Measurements from ENCODE around the gene DUOX1. TPM values are rescaled to one million over a fixed set of nuclear protein-coding genes. Genes with fewer than 3 reads are reported as not detected.
"Not testable (repeated sequence)": the region's sequence is repeated elsewhere in the genome, so short reads cannot be mapped to it uniquely, and the experiment has no call there.

Gene DUOX1
- total and polyA plus RNA-seq, 2 donors, result 0.61 to 4.3 TPM

DNA sequence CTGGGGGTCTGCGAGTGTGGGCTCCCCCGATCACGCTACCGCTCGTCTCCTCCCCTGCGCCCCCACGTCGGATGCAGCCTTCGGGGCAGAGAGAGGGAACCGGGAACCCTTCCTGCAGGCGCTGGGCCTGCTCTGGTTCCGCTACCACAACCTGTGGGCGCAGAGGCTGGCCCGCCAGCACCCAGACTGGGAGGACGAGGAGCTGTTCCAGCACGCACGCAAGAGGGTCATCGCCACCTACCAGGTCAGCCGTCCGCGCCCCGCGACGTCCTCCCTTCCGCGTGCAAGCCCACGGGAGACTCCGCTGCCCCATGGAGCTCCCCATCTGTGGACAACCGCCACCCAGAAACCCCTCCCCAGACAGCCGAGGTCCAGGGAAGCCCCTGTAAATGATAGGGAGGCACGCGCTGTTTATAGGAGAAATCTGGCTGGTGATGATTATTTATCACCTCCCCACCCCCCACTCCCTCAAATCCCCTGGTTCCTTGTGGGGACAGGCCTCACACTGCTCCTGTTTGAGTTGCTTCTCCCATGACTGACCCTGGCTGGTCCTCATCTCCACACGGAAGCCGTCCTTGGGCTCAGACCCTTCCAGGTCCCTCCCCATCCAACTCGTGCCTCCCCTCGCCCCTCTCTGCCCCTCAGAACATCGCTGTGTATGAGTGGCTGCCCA is 6.0 kb downstream of the DUOX1 start:
- not testable (repeated sequence) for DNase-seq (ENCODE audit: low read depth in 6 of 9, low spot score in 9 of 9); H3K9me3 ChIP-seq (ENCODE audit: control insufficient read depth in 2 of 2, insufficient read depth in 1 of 2, low read length in 1 of 2); H3K4me1 ChIP-seq (ENCODE audit: control insufficient read depth in 2 of 2, insufficient read depth in 2 of 2, low read length in 2 of 2); H3K36me3 ChIP-seq (ENCODE audit: control insufficient read depth in 2 of 2, insufficient read depth in 2 of 2, low read length in 1 of 2); H3K27ac ChIP-seq (ENCODE audit: low read depth in 1 of 2, low read length in 1 of 2); H3K4me3 ChIP-seq (ENCODE audit: low read length in 2 of 2)
- peaks cover 21 to 71% of the 10 kb centered on the region in 2 donors for H3K27me3 ChIP-seq (ENCODE audit: control insufficient read depth in 2 of 2, insufficient read depth in 1 of 2, low read length in 1 of 2)
- WGBS, result 26% methylated on average over 10 of the region's 37 CpGs

DNA sequence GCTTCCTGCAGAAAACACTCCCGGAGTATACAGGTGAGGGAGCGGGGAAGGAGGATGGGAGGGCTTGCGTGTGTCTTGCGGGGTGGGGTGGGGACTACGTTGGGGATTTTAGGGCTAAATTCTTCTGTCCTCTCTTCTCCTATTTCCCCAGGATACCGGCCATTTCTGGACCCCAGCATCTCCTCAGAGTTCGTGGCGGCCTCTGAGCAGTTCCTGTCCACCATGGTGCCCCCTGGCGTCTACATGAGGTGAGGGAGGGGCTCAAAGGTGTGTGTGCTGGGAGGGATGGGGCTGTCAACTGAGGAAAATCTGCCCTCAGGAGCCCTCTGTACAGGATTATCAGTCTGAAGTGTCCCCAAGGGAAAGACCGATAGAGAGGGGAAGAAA is 6.6 kb downstream of the DUOX1 start:
- DNase-seq (ENCODE audit: low read depth in 6 of 9, low spot score in 9 of 9), result no peak
- Histone ChIP-seq H3K27me3 (ENCODE audit: control insufficient read depth in 2 of 2, insufficient read depth in 1 of 2, low read length in 1 of 2) (peaks cover 21 to 66% of the 10 kb centered on the region in 2 donors), H3K36me3 (ENCODE audit: control insufficient read depth in 2 of 2, insufficient read depth in 2 of 2, low read length in 1 of 2) (no peaks in the 10 kb centered on the region), H3K4me3 (ENCODE audit: low read length in 2 of 2) (no peak overlapping the region), H3K4me1 (ENCODE audit: control insufficient read depth in 2 of 2, insufficient read depth in 2 of 2, low read length in 2 of 2) (no peaks in the 10 kb centered on the region), H3K27ac (ENCODE audit: low read depth in 1 of 2, low read length in 1 of 2) (no peak overlapping the region), H3K9me3 (ENCODE audit: control insufficient read depth in 2 of 2, insufficient read depth in 1 of 2, low read length in 1 of 2) (no peaks in the 10 kb centered on the region)
- 21% methylated on average over 10 of the region's 10 CpGs for WGBS

DNA sequence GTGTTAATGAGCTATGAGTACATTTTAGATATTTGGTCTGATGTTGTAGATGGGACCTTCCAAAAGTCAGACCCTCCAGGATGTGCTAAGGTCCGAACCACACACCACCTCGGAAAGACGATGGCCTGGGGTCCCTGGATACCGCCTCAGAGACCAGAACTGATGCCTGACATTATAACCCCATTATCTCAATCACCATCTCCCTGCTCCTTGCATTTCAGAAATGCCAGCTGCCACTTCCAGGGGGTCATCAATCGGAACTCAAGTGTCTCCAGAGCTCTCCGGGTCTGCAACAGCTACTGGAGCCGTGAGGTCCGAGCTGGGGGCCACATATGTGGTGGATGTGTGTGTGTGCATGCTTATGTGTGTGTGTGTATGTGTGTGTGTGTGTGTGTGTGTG is 7.9 kb downstream of the DUOX1 start:
- Histone ChIP-seq H3K36me3 (ENCODE audit: control insufficient read depth in 2 of 2, insufficient read depth in 2 of 2, low read length in 1 of 2) (no peaks in the 10 kb centered on the region), H3K4me3 (ENCODE audit: low read length in 2 of 2) (no peak overlapping the region), H3K9me3 (ENCODE audit: control insufficient read depth in 2 of 2, insufficient read depth in 1 of 2, low read length in 1 of 2) (no peaks in the 10 kb centered on the region), H3K27ac (ENCODE audit: low read depth in 1 of 2, low read length in 1 of 2) (no peak overlapping the region), H3K27me3 (ENCODE audit: control insufficient read depth in 2 of 2, insufficient read depth in 1 of 2, low read length in 1 of 2) (peaks cover 21 to 53% of the 10 kb centered on the region in 2 donors), H3K4me1 (ENCODE audit: control insufficient read depth in 2 of 2, insufficient read depth in 2 of 2, low read length in 2 of 2) (no peaks in the 10 kb centered on the region)
- no peak for DNase-seq (ENCODE audit: low read depth in 6 of 9, low spot score in 9 of 9)
- WGBS, result 93% methylated on average over 8 of the region's 8 CpGs

DNA sequence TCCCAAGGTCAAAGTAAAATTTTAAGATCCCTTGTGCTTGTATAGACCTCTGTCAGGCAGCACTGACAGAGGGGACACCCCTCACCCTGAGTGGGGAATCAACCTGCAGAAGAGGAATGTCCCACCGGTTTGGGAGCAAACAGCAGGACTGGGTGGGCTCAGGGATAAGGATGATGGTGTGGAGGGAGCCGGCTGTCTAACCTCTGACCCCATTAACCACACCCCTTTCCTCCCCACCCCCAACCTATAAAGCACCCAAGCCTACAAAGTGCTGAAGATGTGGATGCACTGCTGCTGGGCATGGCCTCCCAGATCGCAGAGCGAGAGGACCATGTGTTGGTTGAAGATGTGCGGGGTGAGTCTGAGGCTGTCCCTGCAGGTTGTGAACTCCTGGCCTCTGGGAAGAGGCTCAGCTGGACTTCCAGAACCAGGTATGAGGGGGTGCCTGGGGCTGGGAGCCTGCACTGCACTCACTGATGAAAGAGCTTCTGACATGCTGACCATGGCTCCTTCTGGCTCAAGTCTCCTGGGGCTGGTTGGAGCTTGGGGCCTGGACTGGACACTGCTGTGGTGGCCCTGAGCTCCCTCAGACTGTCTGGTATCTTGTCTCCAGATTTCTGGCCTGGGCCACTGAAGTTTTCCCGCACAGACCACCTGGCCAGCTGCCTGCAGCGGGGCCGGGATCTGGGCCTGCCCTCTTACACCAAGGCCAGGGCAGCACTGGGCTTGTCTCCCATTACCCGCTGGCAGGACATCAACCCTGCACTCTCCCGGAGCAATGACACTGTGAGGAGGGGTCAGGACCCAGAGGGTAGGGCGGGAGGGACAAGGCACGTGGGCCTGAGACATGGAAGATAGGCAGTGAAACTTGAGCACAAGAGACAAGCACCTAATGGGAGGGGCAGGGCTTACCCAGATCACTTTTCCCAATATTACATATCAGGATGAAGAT is 9.3 kb downstream of the DUOX1 start:
- no peak for DNase-seq (ENCODE audit: low read depth in 6 of 9, low spot score in 9 of 9)
- Histone ChIP-seq H3K4me3 (ENCODE audit: low read length in 2 of 2) (no peak overlapping the region), H3K9me3 (ENCODE audit: control insufficient read depth in 2 of 2, insufficient read depth in 1 of 2, low read length in 1 of 2) (no peaks in the 10 kb centered on the region), H3K4me1 (ENCODE audit: control insufficient read depth in 2 of 2, insufficient read depth in 2 of 2, low read length in 2 of 2) (no peaks in the 10 kb centered on the region), H3K36me3 (ENCODE audit: control insufficient read depth in 2 of 2, insufficient read depth in 2 of 2, low read length in 1 of 2) (no peaks in the 10 kb centered on the region), H3K27ac (ENCODE audit: low read depth in 1 of 2, low read length in 1 of 2) (no peak overlapping the region), H3K27me3 (ENCODE audit: control insufficient read depth in 2 of 2, insufficient read depth in 1 of 2, low read length in 1 of 2) (peaks cover 12 to 43% of the 10 kb centered on the region in 2 donors)
- 94% methylated on average over 12 of the region's 12 CpGs for WGBS

DNA sequence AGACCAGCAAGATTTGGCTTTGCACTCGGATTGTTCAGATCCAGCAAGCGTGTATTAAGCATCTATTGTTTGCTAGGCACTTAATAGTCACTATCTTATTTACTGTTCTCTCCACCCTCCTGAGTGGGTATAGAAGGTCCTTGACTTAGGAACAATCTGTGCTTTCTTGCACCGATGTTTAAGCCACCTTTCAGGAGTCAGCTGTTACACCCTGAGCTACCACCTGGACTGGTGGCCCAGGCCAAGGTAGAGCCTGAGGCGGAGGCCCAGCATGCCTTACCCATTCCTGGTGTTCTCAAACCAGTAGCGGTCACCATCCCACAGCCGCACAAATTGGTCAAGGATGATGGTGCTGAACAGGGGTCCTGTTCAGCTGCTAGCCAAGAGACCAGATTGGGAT is 10.0 kb downstream of the DUOX1 start:
- 98% methylated on average over 6 of the region's 6 CpGs for WGBS
- Histone ChIP-seq H3K4me1 (ENCODE audit: control insufficient read depth in 2 of 2, insufficient read depth in 2 of 2, low read length in 2 of 2) (no peaks in the 10 kb centered on the region), H3K9me3 (ENCODE audit: control insufficient read depth in 2 of 2, insufficient read depth in 1 of 2, low read length in 1 of 2) (no peaks in the 10 kb centered on the region), H3K27me3 (ENCODE audit: control insufficient read depth in 2 of 2, insufficient read depth in 1 of 2, low read length in 1 of 2) (peaks cover 10 to 39% of the 10 kb centered on the region in 2 donors), H3K4me3 (ENCODE audit: low read length in 2 of 2) (no peak overlapping the region), H3K36me3 (ENCODE audit: control insufficient read depth in 2 of 2, insufficient read depth in 2 of 2, low read length in 1 of 2) (no peaks in the 10 kb centered on the region), H3K27ac (ENCODE audit: low read depth in 1 of 2, low read length in 1 of 2) (no peak overlapping the region)
- DNase-seq (ENCODE audit: low read depth in 6 of 9, low spot score in 9 of 9), result no peak

DNA sequence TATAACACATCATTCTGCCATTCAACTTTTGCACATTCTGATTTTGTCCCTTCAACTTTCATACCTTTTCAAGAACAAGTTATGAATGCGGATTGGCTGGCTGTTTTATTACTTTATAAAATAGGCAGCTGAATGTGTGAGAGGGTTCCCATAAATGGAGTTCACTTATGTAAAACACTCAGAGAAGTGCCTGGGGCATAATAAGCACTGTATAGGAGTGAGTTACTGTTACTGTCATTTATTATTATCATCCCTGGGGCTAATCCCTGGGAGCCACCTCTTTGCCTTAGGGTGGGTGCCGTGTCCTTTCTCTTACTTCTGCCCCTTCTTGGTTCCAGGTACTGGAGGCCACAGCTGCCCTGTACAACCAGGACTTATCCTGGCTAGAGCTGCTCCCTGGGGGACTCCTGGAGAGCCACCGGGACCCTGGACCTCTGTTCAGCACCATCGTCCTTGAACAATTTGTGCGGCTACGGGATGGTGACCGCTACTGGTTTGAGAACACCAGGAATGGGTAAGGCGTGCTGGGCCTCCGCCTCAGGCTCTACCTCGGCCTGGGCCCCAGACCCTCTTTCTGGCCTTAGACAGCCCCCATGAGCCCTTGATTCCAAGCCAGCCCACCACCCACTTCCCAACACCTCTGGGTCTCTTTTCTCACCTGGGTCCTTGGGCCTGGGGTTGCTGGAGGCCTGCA is 10.9 kb downstream of the DUOX1 start:
- Histone ChIP-seq H3K27me3 (ENCODE audit: control insufficient read depth in 2 of 2, insufficient read depth in 1 of 2, low read length in 1 of 2) (peaks cover 4 to 33% of the 10 kb centered on the region in 2 donors), H3K4me1 (ENCODE audit: control insufficient read depth in 2 of 2, insufficient read depth in 2 of 2, low read length in 2 of 2) (no peaks in the 10 kb centered on the region), H3K4me3 (ENCODE audit: low read length in 2 of 2) (no peak overlapping the region), H3K36me3 (ENCODE audit: control insufficient read depth in 2 of 2, insufficient read depth in 2 of 2, low read length in 1 of 2) (no peaks in the 10 kb centered on the region), H3K9me3 (ENCODE audit: control insufficient read depth in 2 of 2, insufficient read depth in 1 of 2, low read length in 1 of 2) (no peaks in the 10 kb centered on the region), H3K27ac (ENCODE audit: low read depth in 1 of 2, low read length in 1 of 2) (no peak overlapping the region)
- no peak for DNase-seq (ENCODE audit: low read depth in 6 of 9, low spot score in 9 of 9)
- 99% methylated on average over 10 of the region's 10 CpGs for WGBS

DNA sequence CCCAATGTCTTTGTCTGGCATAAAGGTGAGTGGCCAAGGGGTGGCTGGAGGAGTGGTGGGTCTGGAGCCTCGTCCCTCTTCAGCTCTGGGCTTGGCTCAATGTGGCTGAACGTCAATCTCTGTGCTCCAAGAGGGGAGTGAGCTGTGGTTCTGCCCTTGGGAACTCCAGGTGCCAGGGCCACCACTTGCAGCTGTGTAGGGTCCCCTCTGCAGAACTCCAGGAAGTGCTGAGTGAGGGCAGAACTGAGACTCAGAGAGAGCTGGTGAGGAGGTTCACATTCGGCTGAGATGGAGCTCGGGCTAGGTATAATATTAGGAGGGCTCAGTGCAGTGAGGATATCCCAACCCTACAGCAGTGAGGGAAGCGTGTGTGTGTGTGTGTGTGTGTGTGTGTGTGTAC is 11.6 kb downstream of the DUOX1 start:
- H3K27me3 ChIP-seq (ENCODE audit: control insufficient read depth in 2 of 2, insufficient read depth in 1 of 2, low read length in 1 of 2), result peaks cover 2 to 27% of the 10 kb centered on the region in 2 donors
- no peak for DNase-seq (ENCODE audit: low read depth in 6 of 9, low spot score in 9 of 9)
- H3K4me3 ChIP-seq (ENCODE audit: low read length in 2 of 2), result no peak overlapping the region
- H3K27ac ChIP-seq (ENCODE audit: low read depth in 1 of 2, low read length in 1 of 2), result no peak overlapping the region
- H3K4me1 ChIP-seq (ENCODE audit: control insufficient read depth in 2 of 2, insufficient read depth in 2 of 2, low read length in 2 of 2), result no peaks in the 10 kb centered on the region
- 78% methylated on average over 5 of the region's 5 CpGs for WGBS
- no peaks in the 10 kb centered on the region for H3K36me3 ChIP-seq (ENCODE audit: control insufficient read depth in 2 of 2, insufficient read depth in 2 of 2, low read length in 1 of 2)
- H3K9me3 ChIP-seq (ENCODE audit: control insufficient read depth in 2 of 2, insufficient read depth in 1 of 2, low read length in 1 of 2), result no peaks in the 10 kb centered on the region

DNA sequence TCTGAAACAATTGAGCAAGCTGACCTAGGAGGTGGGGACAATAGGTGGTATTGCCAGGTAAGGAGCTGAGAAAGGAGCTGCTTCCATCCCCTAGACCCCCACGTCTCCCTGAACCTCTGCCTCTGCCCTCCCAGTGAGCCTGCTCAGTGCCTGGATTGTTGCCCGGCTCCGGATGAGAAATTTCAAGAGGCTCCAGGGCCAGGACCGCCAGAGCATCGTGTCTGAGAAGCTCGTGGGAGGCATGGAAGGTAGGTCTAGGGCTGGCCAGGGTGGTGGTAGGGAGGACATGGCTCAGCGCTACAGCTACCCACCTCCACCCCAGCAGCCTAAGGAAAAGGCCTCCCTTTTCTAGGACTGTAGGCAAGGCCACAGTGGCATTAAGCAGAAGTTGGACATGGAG is 13.3 kb downstream of the DUOX1 start:
- H3K4me1 ChIP-seq (ENCODE audit: control insufficient read depth in 2 of 2, insufficient read depth in 2 of 2, low read length in 2 of 2), result no peaks in the 10 kb centered on the region
- WGBS, result 96% methylated on average over 7 of the region's 7 CpGs
- no peak for DNase-seq (ENCODE audit: low read depth in 6 of 9, low spot score in 9 of 9)
- no peak overlapping the region for H3K27ac ChIP-seq (ENCODE audit: low read depth in 1 of 2, low read length in 1 of 2)
- H3K27me3 ChIP-seq (ENCODE audit: control insufficient read depth in 2 of 2, insufficient read depth in 1 of 2, low read length in 1 of 2), result peaks cover 0 to 13% of the 10 kb centered on the region in 2 donors
- H3K4me3 ChIP-seq (ENCODE audit: low read length in 2 of 2), result no peak overlapping the region
- no peaks in the 10 kb centered on the region for H3K36me3 ChIP-seq (ENCODE audit: control insufficient read depth in 2 of 2, insufficient read depth in 2 of 2, low read length in 1 of 2)
- H3K9me3 ChIP-seq (ENCODE audit: control insufficient read depth in 2 of 2, insufficient read depth in 1 of 2, low read length in 1 of 2), result no peaks in the 10 kb centered on the region

DNA sequence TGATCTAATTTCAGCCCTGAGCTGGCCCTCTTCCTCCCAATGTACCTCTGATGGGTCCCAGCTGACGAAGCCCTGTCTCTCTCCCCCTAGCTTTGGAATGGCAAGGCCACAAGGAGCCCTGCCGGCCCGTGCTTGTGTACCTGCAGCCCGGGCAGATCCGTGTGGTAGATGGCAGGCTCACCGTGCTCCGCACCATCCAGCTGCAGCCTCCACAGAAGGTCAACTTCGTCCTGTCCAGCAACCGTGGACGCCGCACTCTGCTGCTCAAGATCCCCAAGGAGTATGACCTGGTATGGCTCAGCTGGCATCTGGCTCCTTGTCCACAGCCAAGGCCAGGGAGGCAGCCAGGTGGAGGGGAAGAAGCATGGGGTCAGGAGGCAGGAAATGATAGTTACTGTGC is 14.2 kb downstream of the DUOX1 start:
- 96% methylated on average over 11 of the region's 11 CpGs for WGBS
- H3K9me3 ChIP-seq (ENCODE audit: control insufficient read depth in 2 of 2, insufficient read depth in 1 of 2, low read length in 1 of 2), result no peaks in the 10 kb centered on the region
- no peak for DNase-seq (ENCODE audit: low read depth in 6 of 9, low spot score in 9 of 9)
- H3K4me1 ChIP-seq (ENCODE audit: control insufficient read depth in 2 of 2, insufficient read depth in 2 of 2, low read length in 2 of 2), result no peaks in the 10 kb centered on the region
- H3K4me3 ChIP-seq (ENCODE audit: low read length in 2 of 2), result no peak overlapping the region
- H3K27ac ChIP-seq (ENCODE audit: low read depth in 1 of 2, low read length in 1 of 2), result no peak overlapping the region
- no peaks in the 10 kb centered on the region for H3K36me3 ChIP-seq (ENCODE audit: control insufficient read depth in 2 of 2, insufficient read depth in 2 of 2, low read length in 1 of 2)
- peaks cover 0 to 11% of the 10 kb centered on the region in 2 donors for H3K27me3 ChIP-seq (ENCODE audit: control insufficient read depth in 2 of 2, insufficient read depth in 1 of 2, low read length in 1 of 2)
